GM21737 (cell line): Measurements from ENCODE around the gene ORMDL1.

Source experiments
- ATAC-seq: cut with Tn5 transposase; IDR thresholded peaks from one replicate; pipeline ENCODE4 v1.9.1; 2021; ENCODE audit warnings: mild to moderate bottlenecking, moderate library complexity; ENCODE audit not compliant: unreplicated experiment

ORMDL1 gene, protein sequence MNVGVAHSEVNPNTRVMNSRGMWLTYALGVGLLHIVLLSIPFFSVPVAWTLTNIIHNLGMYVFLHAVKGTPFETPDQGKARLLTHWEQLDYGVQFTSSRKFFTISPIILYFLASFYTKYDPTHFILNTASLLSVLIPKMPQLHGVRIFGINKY

DNA sequence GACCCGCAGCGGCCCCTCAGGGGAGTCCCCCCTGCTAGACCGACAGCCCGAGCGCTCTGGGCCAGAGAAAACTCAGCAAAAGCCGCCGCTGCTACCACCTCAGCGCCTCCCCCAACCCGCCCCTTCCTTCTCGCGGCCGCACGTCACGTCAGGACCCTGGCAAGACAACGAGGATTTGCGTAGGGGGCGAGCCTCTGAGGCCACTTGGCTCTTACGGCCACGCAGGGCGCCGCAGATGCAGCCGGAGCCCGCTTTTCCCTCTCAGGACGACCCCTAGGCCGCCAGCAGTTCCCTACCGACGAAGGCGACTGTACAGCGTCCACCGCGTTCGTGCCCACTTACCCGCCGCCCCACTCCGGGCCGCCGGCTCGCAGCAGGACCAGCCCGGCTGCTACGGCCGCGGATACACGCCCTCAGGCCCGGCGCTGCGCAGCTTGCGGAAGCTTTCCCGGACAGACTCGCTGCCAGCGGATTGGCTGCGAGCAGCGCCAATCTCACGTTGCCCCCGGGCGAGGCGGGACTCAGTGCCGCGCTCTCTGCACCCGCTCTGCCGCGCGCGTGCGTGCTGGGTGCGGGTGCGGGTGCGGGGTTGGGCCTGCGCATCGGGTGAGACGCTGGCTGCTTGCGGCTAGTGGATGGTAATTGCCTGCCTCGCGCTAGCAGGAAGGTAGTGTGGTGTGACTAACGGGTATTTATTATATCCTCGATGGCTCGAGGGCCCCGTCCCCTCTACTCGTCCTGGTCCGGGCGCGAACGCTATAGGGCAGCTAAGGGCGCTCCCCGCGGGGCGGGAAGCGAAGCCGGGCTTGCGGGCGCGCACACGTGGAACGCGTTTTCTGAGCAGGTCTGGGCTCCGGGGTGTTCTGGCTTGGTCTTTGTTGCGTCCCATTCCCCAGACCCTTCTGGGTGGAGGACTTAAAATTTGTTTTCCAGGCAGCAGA lies at the start of gene ORMDL1, which contains the start of gene PMS1:
Gene ORMDL1, minus strand, starts transcription at position 413 of the 941 bp plus-strand sequence. CDS start 1,744 bp downstream, outside the sequence.
Gene PMS1, plus strand, starts transcription at position 524 of the 941 bp plus-strand sequence. CDS start 7,360 bp downstream, outside the sequence.
- ATAC-seq: peak; percentile 95

DNA sequence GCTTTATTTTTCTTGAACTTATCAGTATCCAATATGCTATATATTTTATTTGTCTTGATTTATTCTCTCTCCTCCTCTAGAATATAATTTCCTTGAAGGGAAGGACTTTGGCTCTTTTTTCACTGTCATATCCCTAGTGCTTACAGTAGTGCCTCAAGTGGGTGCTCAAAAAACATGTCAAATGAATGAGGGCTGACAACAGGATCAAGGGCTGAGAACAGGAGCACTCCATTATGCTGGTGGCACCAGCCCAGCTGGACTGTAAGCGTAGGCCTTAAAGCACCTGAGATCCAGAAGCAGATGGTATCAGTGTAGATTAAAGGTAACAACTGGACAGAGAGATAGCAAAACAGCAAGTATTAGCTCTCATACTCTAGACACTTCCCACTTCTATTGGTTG lies 46.4 kb upstream of the ORMDL1 start:
- no peak for ATAC-seq

DNA sequence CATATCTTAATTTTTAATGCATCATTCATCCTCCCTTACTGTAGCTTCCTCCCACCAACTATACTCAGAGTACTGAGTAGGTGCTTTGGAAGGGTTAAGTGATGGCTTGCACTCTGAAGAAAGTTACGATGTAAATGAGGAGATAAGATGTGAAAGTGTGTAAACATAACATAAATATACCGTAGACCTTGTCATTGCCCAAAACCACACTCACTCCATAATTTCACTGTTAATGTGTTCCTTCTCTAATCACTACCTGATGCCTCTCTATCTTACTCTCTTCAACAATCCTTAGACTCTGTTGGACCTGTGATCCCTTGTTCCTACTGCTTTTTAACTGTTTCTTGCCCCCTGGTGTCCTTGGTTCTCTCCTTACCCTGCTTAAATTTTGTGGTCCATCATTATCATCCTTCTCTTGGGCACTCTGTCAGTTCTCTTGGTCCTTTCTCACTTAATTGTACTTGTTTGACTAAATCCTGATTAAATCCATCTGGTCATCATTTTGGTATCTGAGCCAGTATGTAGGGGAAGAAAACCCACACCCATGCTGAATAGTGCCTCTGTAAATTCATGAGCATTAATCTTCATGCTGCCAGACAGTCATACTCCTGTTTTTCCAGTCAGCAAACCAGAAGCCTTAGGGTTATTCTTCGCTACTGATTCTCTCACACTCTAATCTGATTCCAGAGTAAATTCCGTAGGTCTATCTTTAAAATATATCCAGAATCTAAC lies 45.1 kb upstream of the ORMDL1 start:
- ATAC-seq: no peak

DNA sequence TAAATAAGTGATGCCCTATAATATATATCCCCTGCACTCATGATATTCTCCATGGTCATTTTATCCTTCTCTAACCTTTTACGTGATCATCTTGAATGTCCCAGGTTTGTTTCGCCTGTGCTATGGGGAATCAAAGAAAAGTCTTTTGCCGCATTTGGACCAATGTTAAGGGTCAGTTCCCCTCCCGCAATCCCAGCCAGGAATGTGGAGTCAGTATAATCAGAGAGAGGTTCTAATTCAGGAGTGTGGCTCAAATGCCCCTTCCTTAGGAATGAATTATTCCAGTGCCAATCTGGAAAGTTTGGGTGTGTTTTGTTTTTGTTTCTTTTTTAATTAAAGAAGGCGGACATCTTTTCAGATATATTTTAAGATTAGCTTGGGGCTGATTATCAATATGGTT lies 41.9 kb upstream of the ORMDL1 start:
- no peak for ATAC-seq

DNA sequence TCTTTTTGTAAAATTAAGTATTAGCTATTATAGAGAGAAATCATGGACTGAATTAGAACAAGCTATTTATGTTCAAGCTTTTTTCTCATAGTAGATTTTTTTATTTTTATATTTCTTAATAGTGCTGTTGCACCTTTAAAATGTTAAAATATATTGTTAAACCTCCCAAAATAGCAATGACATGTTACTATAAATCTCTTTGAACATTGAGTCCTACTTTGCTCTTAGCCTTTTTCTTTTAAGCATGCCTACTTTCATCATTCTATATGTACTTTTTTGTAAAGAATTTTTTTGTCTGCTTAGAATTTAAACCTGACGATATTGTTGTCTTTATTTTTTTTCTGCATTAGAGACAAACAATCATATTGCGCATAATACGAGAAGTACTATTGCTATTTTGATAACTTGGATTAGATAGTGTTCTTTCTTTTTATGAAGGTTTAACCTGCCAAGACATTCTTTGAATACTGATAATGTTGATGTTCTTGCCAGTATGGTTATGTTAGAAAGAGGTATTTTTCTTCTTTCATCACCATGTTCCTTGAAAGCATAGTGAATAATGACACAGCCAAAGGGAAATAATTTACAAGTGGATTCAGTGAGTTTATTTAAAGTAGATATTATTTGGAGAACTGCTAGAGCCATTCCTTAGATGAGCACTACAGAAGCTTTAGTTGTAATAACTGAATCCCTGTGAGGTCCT lies 40.7 kb upstream of the ORMDL1 start:
- ATAC-seq: no peak

DNA sequence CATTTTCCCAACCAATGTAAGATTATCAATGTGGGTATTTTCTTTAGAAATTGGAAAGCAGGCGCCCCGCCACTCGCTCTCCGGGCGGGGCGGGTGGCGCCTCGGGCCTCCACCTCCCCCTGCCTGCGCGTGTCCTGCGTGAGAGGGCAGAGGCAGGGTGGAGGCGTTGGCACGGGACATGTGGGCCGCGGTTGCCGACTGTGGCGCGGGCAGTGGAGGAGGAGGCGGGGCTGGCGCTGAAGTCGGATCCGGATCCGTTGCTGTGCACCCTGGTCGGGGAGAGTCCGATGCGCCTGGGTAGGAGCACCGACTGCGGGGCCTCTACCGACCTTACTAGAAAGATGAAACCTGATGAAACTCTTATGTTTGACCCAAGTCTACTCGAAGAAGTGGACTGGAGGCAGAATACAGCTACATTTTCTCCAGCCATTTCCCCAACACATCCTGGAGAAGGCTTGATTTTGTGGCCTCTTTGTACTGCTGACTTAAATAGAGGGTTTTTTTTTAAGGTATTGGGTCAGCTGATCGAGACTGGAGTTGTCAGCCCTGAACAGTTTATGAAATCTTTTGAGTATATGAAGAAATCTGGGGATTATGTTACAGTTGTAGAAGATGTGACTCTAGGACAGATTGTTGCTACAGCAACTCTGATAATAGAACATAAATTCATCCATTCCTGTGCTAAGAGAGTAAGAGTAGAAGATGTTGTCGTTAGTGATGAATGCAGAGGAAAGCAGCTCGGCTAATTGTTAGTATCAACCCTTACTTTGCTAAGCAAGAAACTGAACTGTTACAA lies 38.0 kb upstream of the ORMDL1 start:
- no peak for ATAC-seq

DNA sequence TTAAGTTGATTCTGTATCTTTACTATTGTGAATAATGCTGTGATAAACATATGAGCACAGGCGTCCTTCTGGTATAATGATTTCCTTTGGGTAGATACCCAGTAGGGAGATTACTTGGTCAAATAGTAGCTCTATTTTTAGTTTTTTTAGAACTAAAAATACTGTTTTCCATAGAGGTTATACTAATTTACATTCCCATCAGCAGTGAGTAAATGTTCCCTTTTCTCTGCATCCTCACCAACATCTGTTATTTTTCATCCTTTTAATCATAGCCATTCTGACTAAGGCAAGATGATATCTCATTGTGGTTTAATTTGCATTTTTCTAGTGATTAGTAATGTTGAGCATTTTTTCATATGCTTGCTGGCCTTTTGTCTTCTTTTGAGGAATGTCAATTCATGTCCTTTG lies 35.2 kb upstream of the ORMDL1 start:
- ATAC-seq: no peak

DNA sequence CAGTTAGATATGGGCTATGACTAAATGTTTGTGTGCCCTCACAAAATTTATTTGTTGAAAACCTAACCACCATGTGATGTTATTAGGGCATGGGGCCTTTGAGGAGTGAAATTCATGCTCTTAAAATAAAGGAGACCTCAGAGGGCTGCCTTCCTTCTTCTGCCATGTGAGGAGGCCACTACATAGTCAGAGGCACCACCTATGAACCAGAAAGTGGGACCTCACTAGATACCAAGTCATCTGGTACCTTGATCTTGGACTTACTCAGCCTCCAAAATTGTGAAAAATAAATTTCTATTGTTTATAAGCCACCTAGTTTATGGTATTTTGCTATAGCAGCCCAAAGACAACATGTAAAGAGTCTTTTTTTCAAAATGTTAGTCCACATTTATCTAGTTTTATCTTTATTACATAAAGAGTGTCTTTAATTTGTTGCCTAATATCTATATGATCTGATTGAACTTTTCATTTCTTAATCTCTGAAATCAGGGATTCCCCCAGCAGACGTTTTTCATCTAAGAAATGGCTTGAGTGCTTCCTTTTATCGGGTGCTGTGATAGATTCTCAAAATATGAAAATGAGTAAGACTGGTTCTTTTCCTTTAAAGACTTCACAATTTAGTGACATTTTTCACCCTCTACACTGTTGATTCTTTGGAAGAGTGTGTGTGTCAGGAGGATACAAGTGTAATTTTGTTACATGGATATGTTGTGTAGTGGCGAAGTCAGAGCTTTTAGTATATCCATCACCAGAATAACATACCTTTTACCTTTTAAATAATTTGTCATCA lies 34.3 kb upstream of the ORMDL1 start:
- no peak for ATAC-seq

DNA sequence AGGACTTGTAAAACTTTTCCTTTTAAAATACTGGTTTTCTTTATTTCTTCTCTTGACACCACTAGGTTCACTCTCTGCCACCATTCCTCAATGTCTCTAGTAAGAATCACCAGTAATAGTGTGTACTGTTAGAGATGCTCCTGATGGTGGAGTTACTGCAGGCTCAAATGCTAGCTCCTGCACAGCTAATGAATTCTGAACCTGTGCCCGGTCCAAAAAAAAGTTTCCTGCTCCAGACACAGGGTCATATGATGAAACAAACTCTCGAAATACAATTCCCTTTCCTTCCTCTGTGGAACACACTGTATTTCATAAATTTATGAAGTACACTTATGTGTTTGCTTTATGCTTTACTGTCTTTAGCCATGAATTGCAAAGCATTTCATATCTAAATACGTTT lies 19.3 kb upstream of the ORMDL1 start:
- ATAC-seq: no peak

DNA sequence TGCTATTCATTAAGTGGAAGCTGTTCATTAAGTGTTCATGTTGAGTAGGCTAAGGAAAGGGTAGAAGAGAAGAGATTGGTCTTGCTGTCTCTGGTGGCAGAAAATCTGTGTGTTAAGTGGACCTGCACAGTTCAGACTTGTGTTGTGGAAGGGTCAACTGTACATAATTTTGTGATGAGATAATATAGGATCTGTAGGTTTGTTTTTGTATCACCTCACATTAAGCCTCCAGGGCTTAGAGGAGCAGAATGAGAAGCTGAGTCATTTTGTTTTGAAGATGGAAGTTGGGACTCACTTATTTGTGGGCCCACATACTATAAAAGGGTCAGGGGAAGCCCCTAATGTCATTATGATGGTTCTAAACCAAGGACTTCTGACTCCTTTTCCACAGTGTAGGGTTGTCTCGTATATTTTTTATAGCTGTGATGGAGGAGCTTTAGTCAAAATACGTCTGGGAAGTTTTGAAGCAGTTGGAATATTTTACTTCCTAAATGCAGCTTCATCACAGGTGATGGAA lies 18.3 kb upstream of the ORMDL1 start:
- no peak for ATAC-seq

DNA sequence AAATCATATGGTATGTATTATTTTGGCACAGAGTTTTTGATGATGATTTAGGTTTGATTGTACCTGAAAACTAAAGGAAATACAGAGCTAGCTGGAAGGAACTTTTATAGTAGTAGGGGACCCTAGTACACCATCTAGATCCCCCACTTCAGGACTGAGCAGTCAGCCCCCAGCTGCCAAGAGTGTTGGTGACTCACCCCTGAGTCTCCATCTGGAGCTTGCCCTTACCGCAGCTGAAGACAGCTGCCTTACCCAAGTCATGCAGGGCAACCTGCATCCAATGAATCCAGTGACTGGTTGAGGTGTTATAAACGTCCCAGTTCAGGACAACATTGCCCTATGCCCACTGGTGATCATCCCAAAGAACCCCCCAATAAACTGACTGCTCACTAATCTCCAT lies 15.4 kb upstream of the ORMDL1 start:
- ATAC-seq: no peak

DNA sequence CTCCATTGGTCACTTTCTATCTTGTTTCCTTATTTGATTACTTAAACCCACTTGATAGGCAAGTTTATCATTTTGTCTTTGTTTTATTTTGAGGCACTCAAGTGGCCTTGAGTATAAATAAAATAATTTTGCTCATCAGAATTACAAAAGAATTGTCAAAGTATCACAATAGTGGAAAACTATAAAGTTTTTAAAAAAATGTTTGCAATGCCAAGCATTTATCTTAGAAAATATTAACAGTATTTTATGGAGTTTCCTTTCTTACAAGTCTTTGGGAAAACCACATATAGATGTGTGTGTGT lies 14.8 kb upstream of the ORMDL1 start:
- no peak for ATAC-seq

DNA sequence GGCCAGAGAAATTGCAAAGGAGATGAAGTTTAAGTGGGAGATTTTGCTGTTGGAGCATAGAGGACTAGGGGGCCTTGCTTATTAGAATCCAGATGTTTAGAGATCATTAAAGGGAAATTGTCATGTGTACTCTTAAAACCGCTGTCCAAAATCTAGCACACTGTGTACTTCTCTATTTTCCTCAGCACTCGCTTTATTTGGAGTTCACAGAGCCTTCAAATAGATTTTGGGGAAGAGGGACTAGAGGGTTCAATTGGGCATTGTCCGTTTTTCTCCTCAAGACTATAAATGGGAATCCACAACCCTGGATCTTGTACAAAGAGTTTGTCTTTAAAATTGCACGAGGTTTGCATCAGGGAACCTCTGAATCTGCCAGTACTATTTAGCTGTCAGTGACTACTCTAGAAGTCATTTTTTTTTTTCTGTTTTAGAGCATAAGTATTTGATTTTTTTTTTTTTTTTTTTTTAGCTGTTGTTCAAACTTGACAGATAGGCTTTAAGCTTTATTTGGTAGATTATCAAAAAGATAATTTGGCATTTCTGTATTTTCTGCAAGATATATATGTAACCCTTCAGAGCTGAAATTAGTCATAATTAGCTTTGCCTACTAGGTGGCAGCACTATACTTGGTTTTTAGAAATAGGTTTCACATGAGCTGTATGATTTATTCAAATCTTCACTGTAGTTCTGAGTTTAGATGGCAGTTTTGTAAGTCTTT lies 14.3 kb upstream of the ORMDL1 start:
- peak; percentile 54 for ATAC-seq

DNA sequence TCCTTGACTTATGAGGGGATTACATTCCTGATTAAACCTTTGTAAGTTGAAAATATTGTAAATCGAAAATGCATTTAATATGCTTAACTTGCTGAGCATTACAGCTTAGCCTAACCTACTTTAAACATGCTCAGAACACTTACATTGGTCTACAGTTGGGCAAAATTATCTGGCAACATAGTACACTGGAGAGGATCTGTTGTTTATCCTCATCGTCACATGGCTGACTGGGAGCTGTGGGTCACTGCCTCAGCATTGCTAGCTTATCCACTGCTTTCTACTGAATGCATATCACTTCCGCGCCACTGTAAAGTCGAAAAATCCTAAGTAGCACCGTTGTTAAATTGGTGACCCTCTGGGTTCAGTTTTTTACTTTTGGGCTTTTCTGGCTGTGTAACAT lies 13.8 kb upstream of the ORMDL1 start:
- no peak for ATAC-seq

DNA sequence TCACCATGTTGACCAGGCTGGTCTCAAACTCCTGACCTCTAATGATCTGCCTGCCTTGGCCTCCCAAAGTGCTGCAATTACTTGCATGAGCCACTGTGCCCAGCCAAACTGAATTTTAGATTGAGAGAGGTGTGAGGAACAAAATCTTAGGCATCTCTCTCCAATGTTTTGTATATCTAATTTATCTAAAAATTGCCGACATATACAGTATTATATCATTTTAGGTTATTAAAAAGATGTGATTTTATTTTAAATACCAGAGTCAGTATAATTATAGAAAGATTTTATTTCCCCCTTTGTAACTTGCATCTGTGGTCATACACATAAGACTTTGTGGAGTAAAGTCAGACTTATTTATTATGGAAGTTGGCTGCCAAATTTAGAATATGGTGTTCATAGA lies 10.2 kb upstream of the ORMDL1 start:
- ATAC-seq: no peak

DNA sequence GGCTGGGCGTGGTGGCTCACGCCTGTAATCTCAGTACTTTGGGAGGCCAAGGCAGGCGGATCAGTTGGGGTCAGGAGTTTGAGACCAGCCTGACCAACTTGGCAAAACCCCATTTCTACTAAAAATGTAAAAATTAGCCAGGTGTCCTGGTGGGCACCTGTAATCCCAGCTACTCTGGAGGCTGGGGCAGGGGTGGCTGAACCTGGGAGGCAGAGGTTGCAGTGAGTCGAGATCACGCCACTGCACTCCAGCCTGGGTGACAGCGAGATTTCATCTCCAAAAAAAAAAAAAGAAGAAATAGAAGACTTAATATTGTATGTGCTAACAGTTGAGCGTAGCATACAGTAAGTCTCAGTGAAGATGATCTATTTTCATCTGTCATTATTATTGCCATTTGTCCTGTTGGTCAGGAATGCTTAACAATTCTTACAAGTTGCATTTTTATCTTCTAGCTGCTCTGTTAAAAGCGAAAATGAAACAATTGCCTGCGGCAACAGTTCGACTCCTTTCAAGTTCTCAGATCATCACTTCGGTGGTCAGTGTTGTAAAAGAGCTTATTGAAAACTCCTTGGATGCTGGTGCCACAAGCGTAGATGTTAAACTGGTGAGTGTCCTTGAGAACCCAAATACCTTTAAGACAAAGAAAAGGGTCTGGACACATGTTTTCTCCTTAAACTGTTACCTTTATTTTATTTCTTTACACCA lies 7.4 kb upstream of the ORMDL1 start:
- no peak for ATAC-seq

DNA sequence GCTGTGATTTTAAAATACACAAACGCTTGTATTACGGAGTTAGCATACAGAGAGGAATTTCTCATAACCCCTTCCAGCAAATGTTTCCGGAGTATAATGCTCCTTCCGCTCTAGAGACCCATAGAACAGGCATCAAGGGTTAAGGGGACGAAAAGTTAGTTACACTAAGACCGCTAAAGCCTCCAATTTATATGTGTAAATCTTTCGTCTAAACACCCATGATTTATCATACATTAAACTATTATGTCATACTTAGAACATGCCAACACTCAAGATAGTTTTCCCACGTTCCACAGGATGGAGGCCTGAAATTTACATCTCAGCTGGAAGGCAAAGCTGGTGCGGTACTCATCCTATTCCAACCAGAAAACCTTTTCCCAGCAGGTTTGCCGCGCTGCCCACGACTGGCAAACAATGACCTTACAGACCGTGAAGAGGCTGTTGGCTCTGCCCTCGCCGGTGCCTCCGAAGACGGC lies 650 bp downstream of the ORMDL1 start:
- peak; percentile 7 for ATAC-seq

DNA sequence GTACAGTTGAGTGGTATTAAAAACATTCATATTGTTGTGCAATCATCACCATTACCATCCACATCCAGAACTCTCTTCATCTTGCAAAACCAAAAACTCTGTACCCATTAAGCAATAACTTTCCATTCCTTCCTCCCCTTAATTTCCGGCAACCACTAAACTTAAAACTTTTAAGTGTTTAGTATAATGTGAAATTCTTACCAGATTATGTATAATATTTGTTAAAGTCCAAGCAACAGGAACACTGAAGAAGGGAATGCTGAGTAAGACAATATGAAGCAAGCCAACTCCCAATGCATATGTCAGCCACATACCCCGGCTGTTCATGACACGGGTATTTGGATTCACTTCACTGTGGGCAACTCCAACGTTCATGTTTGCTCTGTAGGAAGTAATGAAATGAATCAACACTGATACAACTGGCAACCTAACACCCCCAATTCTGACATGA lies 1.9 kb downstream of the ORMDL1 start:
- ATAC-seq: no peak
